Smooth muscle cell (in vitro differentiated cells): ENCODE measurements around the gene ZNF514. TPM values are rescaled to one million over a fixed set of nuclear protein-coding genes. Genes with fewer than 3 reads are reported as not detected.
"Not testable (repeated sequence)": the region's sequence is repeated elsewhere in the genome, so short reads cannot be mapped to it uniquely, and the experiment has no call there.

Source experiments
- DNase-seq: peaks from one replicate; lab custom pipeline; 2025; ENCODE audit not compliant: unreplicated experiment; lab: John Stamatoyannopoulos, UW
- H2AFZ ChIP-seq: fragments of 200-600 bp; sonication (generic); 2 replicates; pipeline ENCODE4 v1.6.0; 2016; ENCODE audit warnings: antibody characterized with exemption, low read depth, mild to moderate bottlenecking
- H3F3A ChIP-seq: fragments of 200-600 bp; sonication (generic); 2 replicates; pipeline ENCODE4 v1.6.0; 2017; ENCODE audit warnings: antibody characterized with exemption, low read depth
- H3K27ac ChIP-seq: fragments of 200-600 bp; sonication (generic); 2 replicates; pipeline ENCODE4 v1.5.1; 2016; ENCODE audit warnings: low read depth, mild to moderate bottlenecking
- H3K27me3 ChIP-seq: fragments of 200-600 bp; sonication (generic); 2 replicates; pipeline ENCODE4 v1.6.1; 2016; ENCODE audit warnings: low read depth, mild to moderate bottlenecking
- H3K36me3 ChIP-seq: fragments of 200-600 bp; sonication (generic); 2 replicates; pipeline ENCODE4 v1.5.1; 2016; ENCODE audit warnings: low read depth
- H3K4me1 ChIP-seq: fragments of 200-600 bp; sonication (generic); 2 replicates; pipeline ENCODE4 v1.5.1; 2016; ENCODE audit warnings: low read depth
- H3K4me2 ChIP-seq: fragments of 200-600 bp; sonication (generic); 2 replicates; pipeline ENCODE4 v1.6.0; 2016; ENCODE audit warnings: mild to moderate bottlenecking
- H3K4me3 ChIP-seq: fragments of 200-600 bp; sonication (generic); 2 replicates; pipeline ENCODE4 v1.5.1; 2016; ENCODE audit warnings: mild to moderate bottlenecking
- H3K79me2 ChIP-seq: fragments of 200-600 bp; sonication (generic); 2 replicates; pipeline ENCODE4 v1.6.0; 2016; ENCODE audit warnings: low read depth, mild to moderate bottlenecking
- H3K9ac ChIP-seq: fragments of 200-600 bp; sonication (generic); 2 replicates; pipeline ENCODE4 v1.6.0; 2016; ENCODE audit warnings: low read depth
- H3K9me3 ChIP-seq: fragments of 200-600 bp; sonication (generic); replicated peaks from 2 replicates; pipeline ENCODE4 v1.5.1; 2016; ENCODE audit warnings: low read depth
- H4K20me1 ChIP-seq: fragments of 200-600 bp; sonication (generic); 2 replicates; pipeline ENCODE4 v1.6.0; 2016; ENCODE audit warnings: low read depth
- WGBS: methylation state at CpG from one replicate; pipeline ENCODE4 v1.1.7; 2016; ENCODE audit warnings: low lambda C conversion rate; 5-methylcytosine and 5-hydroxymethylcytosine counted together
- polyA plus RNA-seq: library from polyadenylated mRNA; unstranded; fragments of >200 nt; fragmentation: Nextera tagmentation; extraction: Ambion mirVana; gene quantifications from 2 replicates; pipeline ENCODE4 v1.2.1, GENCODE V29; 2016
- total RNA-seq: library from RNA; depleted of rRNA; stranded (reverse); fragments of >200 nt; gene quantifications from 2 replicates; pipeline ENCODE4 v1.2.3, GENCODE V29; 2014
- TF ChIP-seq, protein P1 (sequence below): fragments of 200-600 bp; sonication (generic); IDR thresholded peaks from 2 replicates; pipeline ENCODE4 v1.5.1; 2017; ENCODE audit warnings: borderline replicate concordance, mild to moderate bottlenecking, antibody characterized with exemption; ENCODE audit not compliant: insufficient read depth, poor library complexity, severe bottlenecking

The ZNF514 gene
- total and polyA plus RNA-seq, 2 experiments from 2014 or later, result 2.7 to 6.1 TPM

- H3K9ac ChIP-seq, result no peak overlapping the region
- H3K27ac ChIP-seq, result no peak overlapping the region
- no peaks in the 10 kb centered on the region for H3F3A ChIP-seq
- H2AFZ ChIP-seq, result peak overlapping the region; percentile 100
- no peaks in the 10 kb centered on the region for H3K27me3 ChIP-seq
- peaks cover 9% of the 10 kb centered on the region for H3K36me3 ChIP-seq
- peaks cover 8% of the 10 kb centered on the region for H3K9me3 ChIP-seq
- TF ChIP-seq, protein P1, sequence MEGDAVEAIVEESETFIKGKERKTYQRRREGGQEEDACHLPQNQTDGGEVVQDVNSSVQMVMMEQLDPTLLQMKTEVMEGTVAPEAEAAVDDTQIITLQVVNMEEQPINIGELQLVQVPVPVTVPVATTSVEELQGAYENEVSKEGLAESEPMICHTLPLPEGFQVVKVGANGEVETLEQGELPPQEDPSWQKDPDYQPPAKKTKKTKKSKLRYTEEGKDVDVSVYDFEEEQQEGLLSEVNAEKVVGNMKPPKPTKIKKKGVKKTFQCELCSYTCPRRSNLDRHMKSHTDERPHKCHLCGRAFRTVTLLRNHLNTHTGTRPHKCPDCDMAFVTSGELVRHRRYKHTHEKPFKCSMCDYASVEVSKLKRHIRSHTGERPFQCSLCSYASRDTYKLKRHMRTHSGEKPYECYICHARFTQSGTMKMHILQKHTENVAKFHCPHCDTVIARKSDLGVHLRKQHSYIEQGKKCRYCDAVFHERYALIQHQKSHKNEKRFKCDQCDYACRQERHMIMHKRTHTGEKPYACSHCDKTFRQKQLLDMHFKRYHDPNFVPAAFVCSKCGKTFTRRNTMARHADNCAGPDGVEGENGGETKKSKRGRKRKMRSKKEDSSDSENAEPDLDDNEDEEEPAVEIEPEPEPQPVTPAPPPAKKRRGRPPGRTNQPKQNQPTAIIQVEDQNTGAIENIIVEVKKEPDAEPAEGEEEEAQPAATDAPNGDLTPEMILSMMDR, result no peak
- peaks cover 10% of the 10 kb centered on the region for H3K4me1 ChIP-seq
- peak overlapping the region; percentile 89 for H3K4me3 ChIP-seq
- WGBS, result 34% methylated on average over 10 of the region's 10 CpGs
- no peaks in the 10 kb centered on the region for H4K20me1 ChIP-seq
- H3K79me2 ChIP-seq, result no peaks in the 10 kb centered on the region
- DNase-seq, result no peak
- H3K4me2 ChIP-seq, result peak overlapping the region; percentile 96
Observed at GRCh38 chr2:95206096-95206495, 46.4 kb upstream of the ZNF514 start.

- no peaks in the 10 kb centered on the region for H3K27me3 ChIP-seq
- H3K36me3 ChIP-seq, result no peaks in the 10 kb centered on the region
- WGBS, result 78% methylated on average over 2 of the region's 2 CpGs
- H2AFZ ChIP-seq, result no peak overlapping the region
- TF ChIP-seq, protein P1, result no peak
- H3K9me3 ChIP-seq, result no peaks in the 10 kb centered on the region
- H3F3A ChIP-seq, result no peaks in the 10 kb centered on the region
- peaks cover 10% of the 10 kb centered on the region for H3K4me1 ChIP-seq
- no peak overlapping the region for H3K4me3 ChIP-seq
- H3K27ac ChIP-seq, result no peak overlapping the region
- no peaks in the 10 kb centered on the region for H4K20me1 ChIP-seq
- H3K9ac ChIP-seq, result no peak overlapping the region
- H3K79me2 ChIP-seq, result no peaks in the 10 kb centered on the region
- no peak overlapping the region for H3K4me2 ChIP-seq
- no peak for DNase-seq
Observed at GRCh38 chr2:95204396-95204795, 44.7 kb upstream of the ZNF514 start.

DNA sequence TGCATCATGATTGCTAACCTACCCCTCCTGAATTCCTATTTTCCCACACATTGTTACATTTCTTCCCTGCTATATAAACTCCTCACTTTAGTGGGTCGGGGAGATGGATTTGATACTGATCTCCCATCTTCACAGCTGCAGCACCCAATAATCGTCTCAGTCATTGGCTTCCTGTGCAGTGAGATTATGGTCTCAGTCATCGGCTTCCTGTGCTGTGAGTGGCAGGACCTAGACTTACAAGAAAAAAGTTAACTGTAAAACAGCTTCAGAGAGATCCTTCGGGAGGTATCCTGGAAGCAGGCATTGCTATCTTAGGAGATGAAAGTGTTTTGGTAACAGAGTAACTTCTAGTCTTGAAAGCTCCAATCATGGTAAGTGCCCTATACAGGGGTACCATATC is 44.3 kb upstream of the ZNF514 start:
- 92% methylated on average over 4 of the region's 4 CpGs for WGBS
- Histone ChIP-seq H3K27me3 (no peaks in the 10 kb centered on the region), H3F3A (no peaks in the 10 kb centered on the region), H3K4me1 (peaks cover 10% of the 10 kb centered on the region), H2AFZ (no peak overlapping the region), H3K4me3 (no peak overlapping the region), H3K9me3 (no peaks in the 10 kb centered on the region), H3K36me3 (no peaks in the 10 kb centered on the region), H3K9ac (no peak overlapping the region), H4K20me1 (no peaks in the 10 kb centered on the region), H3K27ac (no peak overlapping the region), H3K4me2 (no peak overlapping the region), H3K79me2 (no peaks in the 10 kb centered on the region)
- no peak for DNase-seq
- TF ChIP-seq, protein P1, result no peak

GRCh38 chr2:95192956-95193355 is 33.3 kb upstream of the ZNF514 start:
- H3K27ac ChIP-seq, H3F3A ChIP-seq, H3K79me2 ChIP-seq, H3K9me3 ChIP-seq, DNase-seq, H3K27me3 ChIP-seq, H3K9ac ChIP-seq, H3K36me3 ChIP-seq, H2AFZ ChIP-seq, H3K4me2 ChIP-seq, H4K20me1 ChIP-seq, H3K4me1 ChIP-seq, H3K4me3 ChIP-seq: not testable (repeated sequence)
- 27% methylated on average over 15 of the region's 15 CpGs for WGBS
- TF ChIP-seq, protein P1, result peak; percentile 53
